ENCODE results near the gene CYB561D2.

DNA sequence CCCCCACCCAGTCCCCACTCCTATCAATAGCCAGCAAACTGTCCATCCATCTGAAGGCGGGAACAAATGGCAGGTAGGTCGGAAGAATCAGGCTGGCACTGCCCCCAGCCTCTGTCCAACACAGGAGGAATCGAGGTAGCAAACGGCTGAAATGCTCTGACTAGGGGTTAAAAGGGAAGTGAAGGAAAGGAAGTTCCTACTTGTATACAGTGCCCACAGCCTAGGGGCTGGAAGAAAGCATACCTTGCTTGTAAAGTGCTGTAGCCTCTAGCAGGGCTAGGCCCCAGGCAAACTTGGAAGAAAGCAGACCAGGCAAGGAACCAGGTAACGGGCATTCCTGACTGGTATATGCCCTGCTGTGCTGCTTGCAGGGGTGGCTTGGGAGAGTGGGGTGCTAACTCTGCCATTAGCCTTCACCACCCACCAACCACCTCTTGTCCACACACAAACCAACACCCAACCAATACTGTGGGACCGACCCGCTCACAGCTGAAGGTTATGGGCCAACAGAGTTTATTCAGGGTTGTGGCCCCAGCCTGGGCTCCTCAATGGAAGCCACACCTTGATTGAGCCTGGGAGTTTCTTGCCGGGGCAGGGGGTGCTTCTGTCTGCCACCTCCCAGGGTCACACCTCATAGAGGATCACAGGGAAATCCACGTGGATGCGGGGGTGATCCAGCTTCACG, 25.0 kb upstream of the CYB561D2 start:
- TF ChIP-seq CTCF (IDR thresholded peaks at IDR 0.05) (no peak), POLR2A (IDR thresholded peaks at IDR 0.05) (no peak)

Measured in thyroid gland (tissue), 4 donors.